Body of pancreas (tissue), 4 donors: ENCODE data around the gene POLR2H.

Experiments used
- CTCF ChIP-seq, 7 experiments: fragments of 450-650 bp in 4 of 7; fragments of 200-600 bp in 3 of 7; sonication (generic) in 3 of 7; IDR thresholded peaks; one replicate each; pipeline ENCODE4 v1.5.1; 2016 to 2019; ENCODE audit warnings: antibody characterized with exemption in 7 of 7
- POLR2A ChIP-seq, 3 donors: fragments of 450-650 bp; IDR thresholded peaks; one replicate each; pipeline ENCODE4 v1.6.1; 2016; ENCODE audit warnings: antibody characterized with exemption in 3 of 3, mild to moderate bottlenecking in 2 of 3

GRCh38 chr3:184333700-184334099 is 27.8 kb upstream of the POLR2H start:
- TF ChIP-seq CTCF (IDR thresholded peaks at IDR 0.05) (no peak), POLR2A (IDR thresholded peaks at IDR 0.05) (no peak)
